GF-D8 (cell line): ENCODE measurements around the gene IGSF23.
"Not testable (repeated sequence)": the region's sequence is repeated elsewhere in the genome, so short reads cannot be mapped to it uniquely, and the experiment has no call there.

Source experiments
- DNase-seq: peaks from one replicate; lab custom pipeline; 2025; lab: John Stamatoyannopoulos, UW

Gene IGSF23

GRCh38 chr19:44614313-44614712 lies 950 bp downstream of the IGSF23 start:
- DNase-seq, result no peak

- DNase-seq, result no peak
Measured at GRCh38 chr19:44615863-44616247, 2.5 kb downstream of the IGSF23 start.

- DNase-seq, result no peak
Measured at GRCh38 chr19:44617110-44617880, 3.9 kb downstream of the IGSF23 start.

GRCh38 chr19:44618640-44619357 lies 5.4 kb downstream of the IGSF23 start:
- DNase-seq, result no peak

GRCh38 chr19:44620667-44621066 lies 7.3 kb downstream of the IGSF23 start:
- no peak for DNase-seq

- no peak for DNase-seq
Measured at GRCh38 chr19:44621367-44621766, 8.0 kb downstream of the IGSF23 start.

GRCh38 chr19:44623080-44623479 lies 9.7 kb downstream of the IGSF23 start:
- peak; percentile 68 for DNase-seq

- no peak for DNase-seq
Measured at GRCh38 chr19:44623626-44624025, 10.3 kb downstream of the IGSF23 start.

- no peak for DNase-seq
Measured at GRCh38 chr19:44624840-44625354, 11.5 kb downstream of the IGSF23 start.

- DNase-seq, result not testable (repeated sequence)
Measured at GRCh38 chr19:44625637-44626036, 12.3 kb downstream of the IGSF23 start.

GRCh38 chr19:44626048-44626624 lies 12.8 kb downstream of the IGSF23 start:
- no peak for DNase-seq

- no peak for DNase-seq
Measured at GRCh38 chr19:44627631-44628030, 14.3 kb downstream of the IGSF23 start.

- DNase-seq, result no peak
Measured at GRCh38 chr19:44628793-44629192, 15.4 kb downstream of the IGSF23 start.

- DNase-seq, result not testable (repeated sequence)
Measured at GRCh38 chr19:44631611-44632010, 18.2 kb downstream of the IGSF23 start.

GRCh38 chr19:44634058-44634457 lies 20.7 kb downstream of the IGSF23 start:
- not testable (repeated sequence) for DNase-seq

- no peak for DNase-seq
Measured at GRCh38 chr19:44634785-44635184, 21.4 kb downstream of the IGSF23 start.

GRCh38 chr19:44635581-44636438 lies 22.4 kb downstream of the IGSF23 start:
- peak; percentile 68 for DNase-seq

GRCh38 chr19:44636439-44637389 lies 23.4 kb downstream of the IGSF23 start:
- no peak for DNase-seq

- DNase-seq, result no peak
Measured at GRCh38 chr19:44637390-44637764, 24.0 kb downstream of the IGSF23 start.

GRCh38 chr19:44640518-44640917 lies 27.2 kb downstream of the IGSF23 start:
- DNase-seq, result no peak
